Mesendoderm (in vitro differentiated cells): ENCODE data around the gene DAG1.

Experiments
- DNase-seq: peaks from one replicate; pipeline ENCODE4 v3.0.0; 2013
- H2AK5ac ChIP-seq: 2 replicates; pipeline ENCODE4 v1.6.1; 2013; ENCODE audit warnings: low read length, inconsistent platforms
- H2BK120ac ChIP-seq: 2 replicates; pipeline ENCODE4 v1.6.1; 2013; ENCODE audit warnings: low read depth, mild to moderate bottlenecking, low read length, moderate library complexity, mixed read lengths
- H2BK15ac ChIP-seq: replicated peaks from 2 replicates; pipeline ENCODE4 v1.6.1; 2013; ENCODE audit warnings: low read depth, mild to moderate bottlenecking, moderate library complexity
- H2BK5ac ChIP-seq: 2 replicates; pipeline ENCODE4 v1.6.1; 2013; ENCODE audit warnings: low read length, inconsistent platforms
- H3K18ac ChIP-seq: 2 replicates; pipeline ENCODE4 v1.6.1; 2013; ENCODE audit warnings: mild to moderate bottlenecking, low read length, mixed read lengths
- H3K23ac ChIP-seq: one replicate; pipeline ENCODE4 v1.6.1; 2013; ENCODE audit warnings: low read length
- H3K27ac ChIP-seq: 2 replicates; pipeline ENCODE4 v1.5.1; 2013; ENCODE audit warnings: low read depth, mild to moderate bottlenecking, inconsistent platforms, low read length, moderate library complexity
- H3K27me3 ChIP-seq: 2 replicates; pipeline ENCODE4 v1.6.1; 2013; ENCODE audit warnings: low read length, control low read depth, mild to moderate bottlenecking, inconsistent platforms; ENCODE audit not compliant: insufficient read depth, poor library complexity
- H3K36me3 ChIP-seq: 2 replicates; pipeline ENCODE4 v1.6.1; 2013; ENCODE audit warnings: low read length, inconsistent platforms; ENCODE audit not compliant: control insufficient read depth, insufficient read depth
- H3K4ac ChIP-seq: one replicate; pipeline ENCODE4 v1.6.1; 2013; ENCODE audit warnings: low read depth, mild to moderate bottlenecking, low read length, moderate library complexity
- H3K4me1 ChIP-seq: 2 replicates; pipeline ENCODE4 v1.6.1; 2013; ENCODE audit warnings: low read depth, low read length, inconsistent platforms; ENCODE audit not compliant: control insufficient read depth
- H3K4me2 ChIP-seq: 2 replicates; pipeline ENCODE4 v1.6.1; 2013; ENCODE audit warnings: low read length
- H3K4me3 ChIP-seq: 2 replicates; pipeline ENCODE4 v1.5.1; 2013; ENCODE audit warnings: mild to moderate bottlenecking, low read length
- H3K56ac ChIP-seq: one replicate; pipeline ENCODE4 v1.6.1; 2013; ENCODE audit warnings: low read length
- H3K79me1 ChIP-seq: 2 replicates; pipeline ENCODE4 v1.6.1; 2013; ENCODE audit warnings: low read length, inconsistent platforms
- H3K79me2 ChIP-seq: 2 replicates; pipeline ENCODE4 v1.6.1; 2013; ENCODE audit warnings: mild to moderate bottlenecking, low read length; ENCODE audit not compliant: control insufficient read depth, insufficient read depth
- H3K9ac ChIP-seq: 2 replicates; pipeline ENCODE4 v1.6.1; 2013; ENCODE audit warnings: low read length, inconsistent platforms
- H4K5ac ChIP-seq: one replicate; pipeline ENCODE4 v1.6.1; 2013; ENCODE audit warnings: low read length
- H4K8ac ChIP-seq: one replicate; pipeline ENCODE4 v1.6.1; 2013; ENCODE audit warnings: low read depth, mild to moderate bottlenecking, control low read depth, low read length, moderate library complexity
- WGBS: extraction: QIAGEN DNeasy Blood & Tissue Kit; methylation state at CpG from one replicate; pipeline ENCODE4 v1.1.7; 2013; ENCODE audit warnings: low lambda C conversion rate, missing lambda C conversion rate; ENCODE audit not compliant: insufficient coverage; ENCODE audit errors: extremely low coverage; 5-methylcytosine and 5-hydroxymethylcytosine counted together

Gene DAG1

DNA sequence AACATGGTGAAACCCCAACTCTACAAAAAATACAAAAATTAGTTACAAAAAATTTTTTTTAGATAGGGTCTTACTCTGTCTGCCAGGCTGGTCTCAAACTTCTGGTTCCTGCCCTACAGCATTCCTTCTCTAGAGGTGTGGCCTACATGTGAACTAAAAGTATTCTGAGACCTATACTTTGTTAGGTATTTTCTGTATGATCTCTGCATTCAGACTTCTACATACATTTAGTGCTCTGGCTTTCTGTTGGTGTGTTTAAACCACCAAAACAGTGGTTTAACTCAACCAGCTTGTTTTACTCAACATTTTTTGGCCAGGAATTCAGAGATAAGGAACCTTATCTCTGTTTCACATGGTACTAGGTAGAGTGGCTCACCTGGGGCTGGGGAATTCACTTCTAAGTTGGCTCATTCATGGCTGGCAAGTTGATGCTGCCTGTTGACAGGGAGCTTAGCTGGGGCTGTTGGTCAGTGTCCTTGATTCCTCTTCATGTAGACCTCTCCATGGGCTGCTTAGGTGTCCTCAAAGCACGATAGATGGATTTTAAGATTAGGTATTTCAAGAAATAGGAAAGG is 42.8 kb downstream of the DAG1 start:
- no CpG with 5 or more reads among the region's 1 CpG for whole genome bisulfite sequencing
- H3K4me3 ChIP-seq: no peak overlapping the region
- no peak overlapping the region for H3K9ac ChIP-seq
- no peak overlapping the region for H3K56ac ChIP-seq
- no peak overlapping the region for H3K4me2 ChIP-seq
- no peak overlapping the region for H2AK5ac ChIP-seq
- H3K4ac ChIP-seq: no peak overlapping the region
- H3K4me1 ChIP-seq: no peaks in the 10 kb centered on the region
- no peak overlapping the region for H2BK120ac ChIP-seq
- H4K8ac ChIP-seq: no peak overlapping the region
- no peak overlapping the region for H4K5ac ChIP-seq
- H3K23ac ChIP-seq: no peak overlapping the region
- H2BK15ac ChIP-seq: no peak overlapping the region
- H3K27ac ChIP-seq: no peak overlapping the region
- H3K18ac ChIP-seq: no peak overlapping the region
- peak; percentile 40 for DNase-seq
- H3K36me3 ChIP-seq: peaks cover 8% of the 10 kb centered on the region
- peaks cover 11% of the 10 kb centered on the region for H3K79me1 ChIP-seq
- no peak overlapping the region for H2BK5ac ChIP-seq
- H3K27me3 ChIP-seq: no peaks in the 10 kb centered on the region
- peaks cover 2% of the 10 kb centered on the region for H3K79me2 ChIP-seq

DNA sequence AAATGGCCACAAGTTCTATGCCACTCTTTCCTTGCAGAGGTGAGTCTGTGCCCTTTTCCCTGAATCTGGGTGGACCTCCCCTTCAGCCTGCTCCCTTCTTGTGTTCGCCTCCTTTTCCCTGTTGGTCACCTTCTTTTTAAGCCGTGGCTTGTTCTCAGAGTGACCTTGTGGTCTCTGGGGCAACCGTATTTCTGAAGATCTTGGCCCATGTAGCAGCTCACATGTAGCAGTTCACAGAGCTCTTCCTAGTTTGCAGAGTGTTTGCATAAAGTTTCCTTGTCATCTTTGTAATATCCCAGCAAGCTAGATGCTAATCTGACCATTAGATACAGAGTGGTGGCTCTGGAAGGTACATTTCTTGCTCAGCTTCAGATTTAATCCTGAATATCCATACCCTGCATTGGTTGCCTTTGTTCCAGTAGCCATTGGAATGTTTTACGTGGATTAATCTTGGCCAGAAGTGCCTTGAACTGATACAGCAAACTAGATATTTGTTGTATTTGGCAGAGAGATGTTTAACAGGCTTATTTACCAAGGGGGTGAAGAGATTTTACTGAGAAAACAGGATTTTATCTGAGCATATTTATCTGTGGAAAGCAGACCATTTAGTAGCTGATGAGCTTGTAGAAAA is 43.5 kb downstream of the DAG1 start:
- Histone ChIP-seq H3K23ac (no peak overlapping the region), H2BK120ac (no peak overlapping the region), H3K9ac (no peak overlapping the region), H3K79me2 (peaks cover 2% of the 10 kb centered on the region), H3K27ac (no peak overlapping the region), H3K56ac (no peak overlapping the region), H2AK5ac (no peak overlapping the region), H4K5ac (no peak overlapping the region), H4K8ac (no peak overlapping the region), H3K36me3 (peaks cover 10% of the 10 kb centered on the region), H3K4me2 (no peak overlapping the region), H3K27me3 (no peaks in the 10 kb centered on the region), H3K79me1 (peaks cover 16% of the 10 kb centered on the region), H3K4ac (no peak overlapping the region), H3K4me1 (no peaks in the 10 kb centered on the region), H3K4me3 (no peak overlapping the region), H2BK15ac (no peak overlapping the region), H3K18ac (no peak overlapping the region), H2BK5ac (no peak overlapping the region)
- DNase-seq: no peak
- WGBS: no CpG with 5 or more reads among the region's 4 CpGs

- H3K4ac ChIP-seq: no peak overlapping the region
- no CpG with 5 or more reads among the region's 3 CpGs for WGBS
- no peak overlapping the region for H3K27ac ChIP-seq
- no peak overlapping the region for H3K4me3 ChIP-seq
- no peak for DNase-seq
- no peaks in the 10 kb centered on the region for H3K4me1 ChIP-seq
- H4K8ac ChIP-seq: no peak overlapping the region
- H2AK5ac ChIP-seq: no peak overlapping the region
- H2BK120ac ChIP-seq: no peak overlapping the region
- no peak overlapping the region for H3K9ac ChIP-seq
- H3K27me3 ChIP-seq: no peaks in the 10 kb centered on the region
- H3K79me1 ChIP-seq: peaks cover 19% of the 10 kb centered on the region
- H3K79me2 ChIP-seq: no peaks in the 10 kb centered on the region
- no peak overlapping the region for H3K23ac ChIP-seq
- no peak overlapping the region for H2BK15ac ChIP-seq
- H2BK5ac ChIP-seq: no peak overlapping the region
- no peak overlapping the region for H3K56ac ChIP-seq
- no peak overlapping the region for H3K18ac ChIP-seq
- no peak overlapping the region for H3K4me2 ChIP-seq
- no peak overlapping the region for H4K5ac ChIP-seq
- H3K36me3 ChIP-seq: peaks cover 8% of the 10 kb centered on the region
Observed at GRCh38 chr3:49518016-49518415, 47.9 kb downstream of the DAG1 start.

- no peak overlapping the region for H2AK5ac ChIP-seq
- no peaks in the 10 kb centered on the region for H3K27me3 ChIP-seq
- H3K18ac ChIP-seq: no peak overlapping the region
- H2BK120ac ChIP-seq: no peak overlapping the region
- no peak overlapping the region for H3K9ac ChIP-seq
- H3K79me1 ChIP-seq: peaks cover 19% of the 10 kb centered on the region
- no CpG with 5 or more reads among the region's 5 CpGs for WGBS
- DNase-seq: no peak
- H2BK15ac ChIP-seq: no peak overlapping the region
- no peak overlapping the region for H3K4ac ChIP-seq
- no peak overlapping the region for H4K5ac ChIP-seq
- peaks cover 8% of the 10 kb centered on the region for H3K36me3 ChIP-seq
- H3K27ac ChIP-seq: no peak overlapping the region
- H3K56ac ChIP-seq: no peak overlapping the region
- no peak overlapping the region for H2BK5ac ChIP-seq
- no peaks in the 10 kb centered on the region for H3K79me2 ChIP-seq
- no peak overlapping the region for H3K23ac ChIP-seq
- no peak overlapping the region for H3K4me2 ChIP-seq
- H4K8ac ChIP-seq: no peak overlapping the region
- no peaks in the 10 kb centered on the region for H3K4me1 ChIP-seq
- H3K4me3 ChIP-seq: no peak overlapping the region
Observed at GRCh38 chr3:49518441-49518840, 48.4 kb downstream of the DAG1 start.

DNA sequence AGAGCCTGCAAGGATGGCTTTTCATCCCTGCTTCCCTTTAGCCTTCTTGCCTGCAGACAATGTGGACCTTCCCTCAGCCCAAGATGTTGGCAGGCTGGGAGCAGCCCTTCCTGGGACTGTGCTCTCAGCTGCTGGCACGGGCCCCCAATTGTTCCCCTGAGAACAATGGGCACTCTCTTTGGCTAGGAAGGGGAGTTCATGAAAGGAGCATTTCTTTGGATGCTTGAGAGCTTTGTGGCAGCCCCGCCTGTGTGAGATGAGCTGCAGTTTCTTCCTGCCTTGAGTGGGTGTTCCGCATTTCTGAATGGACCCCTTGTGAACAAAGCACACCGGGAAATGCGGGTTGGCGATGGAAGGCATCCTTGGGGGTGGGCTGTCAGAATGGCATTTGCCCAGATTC is 49.2 kb downstream of the DAG1 start:
- no peak overlapping the region for H3K4me2 ChIP-seq
- H2BK5ac ChIP-seq: no peak overlapping the region
- no peak for DNase-seq
- no peak overlapping the region for H3K4me3 ChIP-seq
- H3K4ac ChIP-seq: no peak overlapping the region
- H4K8ac ChIP-seq: no peak overlapping the region
- H3K79me2 ChIP-seq: no peaks in the 10 kb centered on the region
- no peak overlapping the region for H3K23ac ChIP-seq
- no peak overlapping the region for H2BK15ac ChIP-seq
- H2AK5ac ChIP-seq: no peak overlapping the region
- H3K79me1 ChIP-seq: peaks cover 22% of the 10 kb centered on the region
- no peaks in the 10 kb centered on the region for H3K27me3 ChIP-seq
- no peak overlapping the region for H4K5ac ChIP-seq
- H3K18ac ChIP-seq: no peak overlapping the region
- peaks cover 8% of the 10 kb centered on the region for H3K36me3 ChIP-seq
- H3K56ac ChIP-seq: no peak overlapping the region
- WGBS: no CpG with 5 or more reads among the region's 6 CpGs
- H3K27ac ChIP-seq: no peak overlapping the region
- H2BK120ac ChIP-seq: no peak overlapping the region
- no peaks in the 10 kb centered on the region for H3K4me1 ChIP-seq
- no peak overlapping the region for H3K9ac ChIP-seq

- Histone ChIP-seq H3K27me3 (no peaks in the 10 kb centered on the region), H3K27ac (no peak overlapping the region), H3K79me2 (no peaks in the 10 kb centered on the region), H2BK15ac (no peak overlapping the region), H3K4ac (no peak overlapping the region), H4K8ac (no peak overlapping the region), H3K9ac (no peak overlapping the region), H3K18ac (no peak overlapping the region), H3K79me1 (peaks cover 22% of the 10 kb centered on the region), H3K4me1 (no peaks in the 10 kb centered on the region), H3K4me2 (no peak overlapping the region), H2BK120ac (no peak overlapping the region), H4K5ac (no peak overlapping the region), H3K36me3 (peaks cover 8% of the 10 kb centered on the region), H3K23ac (no peak overlapping the region), H2AK5ac (no peak overlapping the region), H3K4me3 (no peak overlapping the region), H2BK5ac (no peak overlapping the region), H3K56ac (no peak overlapping the region)
- no CpG with 5 or more reads among the region's 2 CpGs for WGBS
- DNase-seq: no peak
Observed at GRCh38 chr3:49519916-49520385, 49.9 kb downstream of the DAG1 start.
